DND-41 (cell line): ENCODE results near the gene JDP2.

Experiments
- ATAC-seq: fragments of 200-7000 bp; cut with Tn5 transposase; 3 replicates; pipeline ENCODE4 v1.9.1; 2021; ENCODE audit warnings: low read depth; ENCODE audit not compliant: insufficient read depth
- DNase-seq: peaks from one replicate; pipeline ENCODE4 v3.0.0-alpha.2; 2020
- H2AFZ ChIP-seq: 2 replicates; pipeline ENCODE4 v1.6.0; 2012; ENCODE audit warnings: low read depth, low read length
- H3K27ac ChIP-seq: 2 replicates; pipeline ENCODE4 v1.5.1; 2012; ENCODE audit warnings: low read length, inconsistent platforms
- H3K27me3 ChIP-seq: fragments of 200-600 bp; sonication (generic); 2 replicates; pipeline ENCODE4 v1.6.0; 2012; ENCODE audit warnings: low read length, mild to moderate bottlenecking, inconsistent platforms; ENCODE audit not compliant: insufficient read depth, poor library complexity
- H3K36me3 ChIP-seq: 2 replicates; pipeline ENCODE4 v1.5.1; 2012; ENCODE audit warnings: low read length, inconsistent platforms; ENCODE audit not compliant: insufficient read depth
- H3K4me1 ChIP-seq: 2 replicates; pipeline ENCODE4 v1.5.1; 2012; ENCODE audit warnings: mild to moderate bottlenecking, low read length; ENCODE audit not compliant: insufficient read depth
- H3K4me2 ChIP-seq: 2 replicates; pipeline ENCODE4 v1.6.0; 2012; ENCODE audit warnings: mild to moderate bottlenecking, moderate library complexity, low read length, inconsistent platforms; ENCODE audit not compliant: insufficient read depth
- H3K4me3 ChIP-seq, 2 experiments: fragments of 200-600 bp in 1 of 2; shearing (Covaris generic) in 1 of 2; 2 replicates each; pipeline ENCODE4 v1.5.1; 2012 to 2016; ENCODE audit warnings: inconsistent platforms in 2 of 2, low read length in 2 of 2, mild to moderate bottlenecking in 2 of 2, low read depth in 1 of 2, moderate library complexity in 1 of 2
- H3K79me2 ChIP-seq: 2 replicates; pipeline ENCODE4 v1.6.0; 2012; ENCODE audit warnings: low read length, inconsistent platforms; ENCODE audit not compliant: insufficient read depth
- H3K9ac ChIP-seq: 2 replicates; pipeline ENCODE4 v1.6.0; 2012; ENCODE audit warnings: low read depth, mild to moderate bottlenecking, inconsistent platforms, low read length, moderate library complexity
- H3K9me3 ChIP-seq: 2 replicates; pipeline ENCODE4 v1.5.1; 2012; ENCODE audit warnings: low read length, moderate library complexity, mild to moderate bottlenecking, inconsistent platforms; ENCODE audit not compliant: insufficient read depth, severe bottlenecking
- H4K20me1 ChIP-seq: 2 replicates; pipeline ENCODE4 v1.6.0; 2012; ENCODE audit warnings: low read length; ENCODE audit not compliant: insufficient read depth
- EZH2 ChIP-seq: IDR thresholded peaks from 3 replicates; pipeline ENCODE4 v1.6.1; 2012; ENCODE audit warnings: borderline replicate concordance, low read depth, mild to moderate bottlenecking, moderate library complexity, low read length, inconsistent platforms; ENCODE audit not compliant: severe bottlenecking
- TF ChIP-seq, protein P1 (sequence below): IDR thresholded peaks from 2 replicates; pipeline ENCODE4 v1.5.1; 2012; ENCODE audit warnings: borderline replicate concordance, low read length, moderate library complexity, mild to moderate bottlenecking; ENCODE audit not compliant: poor library complexity, severe bottlenecking; ENCODE audit errors: extremely low read depth

Gene JDP2

DNA sequence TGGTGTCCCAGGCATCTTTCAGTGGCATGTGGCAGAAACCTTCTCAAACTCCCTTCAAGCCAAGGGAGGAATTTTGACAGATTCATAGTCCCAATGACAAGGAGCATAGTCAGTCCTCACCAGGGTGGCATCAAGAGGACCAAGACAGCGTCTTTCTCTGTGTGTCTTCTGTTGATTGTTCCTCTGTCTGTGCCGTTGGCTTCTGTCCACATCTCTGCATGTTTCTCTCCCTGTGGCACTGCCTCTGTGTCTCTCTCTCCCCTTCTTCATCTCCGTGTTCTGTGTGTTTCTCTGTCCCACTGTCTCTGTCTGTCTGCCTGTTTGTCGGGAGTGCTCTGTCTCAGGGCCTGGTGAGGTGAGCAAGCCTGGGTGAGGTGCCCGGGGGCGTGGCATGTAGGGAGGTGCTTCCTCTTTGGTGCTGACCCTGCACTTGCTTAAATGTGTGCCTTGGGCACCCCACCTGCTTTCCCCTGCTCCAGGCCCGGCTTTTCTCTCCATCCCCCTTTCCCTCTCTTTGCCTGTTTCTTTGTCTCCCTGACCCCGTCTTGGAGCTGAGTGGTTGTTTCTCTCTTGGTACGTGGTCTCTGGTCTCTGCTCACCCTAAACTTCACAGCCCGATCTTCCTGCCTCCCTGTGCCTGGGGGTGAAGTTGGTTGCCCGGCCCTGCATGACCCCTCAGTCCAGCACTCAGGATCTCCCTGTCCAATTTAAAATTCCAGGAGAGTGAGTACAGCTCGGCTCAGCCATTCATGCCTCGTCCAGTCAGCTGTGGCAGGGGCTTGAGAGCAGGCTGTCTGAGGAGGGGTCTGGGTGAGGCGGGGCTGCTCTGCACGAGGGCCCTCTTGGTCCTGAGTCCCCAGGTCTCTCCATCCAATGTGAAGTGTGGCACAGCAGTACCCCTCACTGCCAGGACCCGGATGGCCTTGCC lies 28.5 kb downstream of the JDP2 start:
- no peak overlapping the region for H3K9ac ChIP-seq
- H3K9me3 ChIP-seq: no peaks in the 10 kb centered on the region
- H3K4me2 ChIP-seq: no peak overlapping the region
- H3K36me3 ChIP-seq: no peaks in the 10 kb centered on the region
- no peaks in the 10 kb centered on the region for H3K4me1 ChIP-seq
- no peak overlapping the region for H3K4me3 ChIP-seq
- ATAC-seq (no peak), DNase-seq (no peak)
- TF ChIP-seq EZH2: no peak
- TF ChIP-seq, protein P1, sequence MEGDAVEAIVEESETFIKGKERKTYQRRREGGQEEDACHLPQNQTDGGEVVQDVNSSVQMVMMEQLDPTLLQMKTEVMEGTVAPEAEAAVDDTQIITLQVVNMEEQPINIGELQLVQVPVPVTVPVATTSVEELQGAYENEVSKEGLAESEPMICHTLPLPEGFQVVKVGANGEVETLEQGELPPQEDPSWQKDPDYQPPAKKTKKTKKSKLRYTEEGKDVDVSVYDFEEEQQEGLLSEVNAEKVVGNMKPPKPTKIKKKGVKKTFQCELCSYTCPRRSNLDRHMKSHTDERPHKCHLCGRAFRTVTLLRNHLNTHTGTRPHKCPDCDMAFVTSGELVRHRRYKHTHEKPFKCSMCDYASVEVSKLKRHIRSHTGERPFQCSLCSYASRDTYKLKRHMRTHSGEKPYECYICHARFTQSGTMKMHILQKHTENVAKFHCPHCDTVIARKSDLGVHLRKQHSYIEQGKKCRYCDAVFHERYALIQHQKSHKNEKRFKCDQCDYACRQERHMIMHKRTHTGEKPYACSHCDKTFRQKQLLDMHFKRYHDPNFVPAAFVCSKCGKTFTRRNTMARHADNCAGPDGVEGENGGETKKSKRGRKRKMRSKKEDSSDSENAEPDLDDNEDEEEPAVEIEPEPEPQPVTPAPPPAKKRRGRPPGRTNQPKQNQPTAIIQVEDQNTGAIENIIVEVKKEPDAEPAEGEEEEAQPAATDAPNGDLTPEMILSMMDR: no peak
- H3K27me3 ChIP-seq: peaks cover 3% of the 10 kb centered on the region
- H4K20me1 ChIP-seq: no peaks in the 10 kb centered on the region
- no peak overlapping the region for H3K27ac ChIP-seq
- H2AFZ ChIP-seq: no peak overlapping the region
- no peaks in the 10 kb centered on the region for H3K79me2 ChIP-seq

DNA sequence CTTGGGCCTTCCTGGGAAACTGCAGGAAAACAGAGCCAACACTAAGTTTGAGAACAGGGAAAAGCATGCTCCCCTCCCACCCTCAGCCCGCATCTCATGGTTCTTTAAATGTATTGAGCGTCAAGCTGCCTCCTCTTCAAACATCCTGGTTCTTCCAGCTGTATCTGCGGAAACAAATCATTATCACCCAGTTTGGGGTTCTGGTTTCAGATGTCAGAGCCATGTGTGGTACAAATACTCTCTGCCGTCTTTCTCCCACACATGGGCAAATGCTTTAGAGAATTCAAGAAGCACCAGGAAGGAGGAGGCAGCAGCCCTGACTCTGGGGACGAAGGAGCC lies 29.1 kb downstream of the JDP2 start:
- H3K9me3 ChIP-seq: no peaks in the 10 kb centered on the region
- ATAC-seq: no peak
- DNase-seq: no peak
- H3K4me2 ChIP-seq: no peak overlapping the region
- H4K20me1 ChIP-seq: no peaks in the 10 kb centered on the region
- H3K79me2 ChIP-seq: no peaks in the 10 kb centered on the region
- H3K9ac ChIP-seq: no peak overlapping the region
- H3K36me3 ChIP-seq: no peaks in the 10 kb centered on the region
- H3K4me3 ChIP-seq: no peak overlapping the region
- H3K27me3 ChIP-seq: no peaks in the 10 kb centered on the region
- H3K27ac ChIP-seq: no peak overlapping the region
- TF ChIP-seq, protein P1: no peak
- no peak for TF ChIP-seq EZH2
- no peaks in the 10 kb centered on the region for H3K4me1 ChIP-seq
- no peak overlapping the region for H2AFZ ChIP-seq

DNA sequence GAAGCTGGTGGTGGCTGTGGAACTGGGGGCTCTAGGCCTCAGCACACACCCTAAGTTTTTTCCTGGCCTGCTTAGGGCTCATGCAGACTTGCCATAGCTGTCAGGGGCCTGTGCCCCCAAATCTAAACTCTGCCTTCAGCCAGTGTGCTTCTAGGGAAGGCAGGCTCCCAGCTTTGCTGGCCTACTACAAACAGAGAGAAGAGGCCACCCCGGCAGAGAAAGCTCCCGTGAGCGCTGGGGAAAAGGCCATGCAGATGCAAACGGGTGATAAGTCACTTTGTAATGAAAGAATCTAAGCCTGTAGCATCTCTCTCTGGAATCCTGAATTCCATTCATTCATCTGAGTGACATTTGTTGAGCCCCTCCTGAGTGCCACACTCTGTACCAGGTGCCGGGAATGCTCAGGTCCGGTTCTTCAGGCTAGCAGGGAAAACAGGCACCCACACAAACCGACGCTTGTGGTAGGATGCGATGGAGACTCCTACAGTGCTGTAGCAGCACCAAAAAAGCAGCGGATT lies 29.9 kb downstream of the JDP2 start:
- no peak overlapping the region for H3K4me2 ChIP-seq
- H3K4me1 ChIP-seq: no peaks in the 10 kb centered on the region
- no peak for TF ChIP-seq EZH2
- TF ChIP-seq, protein P1: no peak
- ATAC-seq: no peak
- no peak overlapping the region for H2AFZ ChIP-seq
- H4K20me1 ChIP-seq: no peaks in the 10 kb centered on the region
- H3K9me3 ChIP-seq: no peaks in the 10 kb centered on the region
- no peaks in the 10 kb centered on the region for H3K36me3 ChIP-seq
- no peak overlapping the region for H3K9ac ChIP-seq
- no peaks in the 10 kb centered on the region for H3K27me3 ChIP-seq
- H3K27ac ChIP-seq: no peak overlapping the region
- no peaks in the 10 kb centered on the region for H3K79me2 ChIP-seq
- no peak for DNase-seq
- H3K4me3 ChIP-seq: no peak overlapping the region
